ENCODE data around the gene NKAPD1. TPM values are rescaled to one million over a fixed set of nuclear protein-coding genes. Genes with fewer than 3 reads are reported as not detected.

The NKAPD1 gene
- total and polyA plus RNA-seq, 2 donors (not counting 1 experiment from before 2014, with no cell fraction given): 4.5 to 22.8 TPM

DNA sequence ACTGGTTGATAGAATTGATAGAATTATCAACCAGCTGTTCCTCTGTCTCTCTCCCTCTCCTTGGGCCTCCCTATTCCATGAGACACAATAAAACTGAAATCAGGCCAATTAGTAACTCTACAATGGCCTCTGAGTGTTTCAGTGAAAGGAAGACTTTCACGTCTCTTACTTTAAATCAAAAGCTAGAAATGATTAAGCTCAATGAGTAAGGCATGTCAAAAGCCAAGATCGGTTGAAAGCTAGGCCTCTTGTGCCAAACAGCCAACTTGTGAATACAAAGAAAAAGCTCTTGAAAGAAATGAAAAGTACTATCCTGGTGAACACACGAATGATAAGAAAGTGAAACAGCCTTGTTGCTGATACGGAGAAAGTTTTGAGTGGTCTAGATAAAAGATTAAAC lies 16.9 kb upstream of the NKAPD1 start:
- intact Hi-C loops (cut with micrococcal nuclease): no loop called here
- no peak overlapping the region for H3K27ac Mint-ChIP-seq
- H3K36me3 ChIP-seq (replicated peaks in 1 of 2; ENCODE audit: control extremely low read depth in 1 of 2, control insufficient read depth in 1 of 2, extremely low read depth in 1 of 2, insufficient read depth in 2 of 2, low read length in 1 of 2): peaks cover 10 to 49% of the 10 kb centered on the region in 2 experiments

DNA sequence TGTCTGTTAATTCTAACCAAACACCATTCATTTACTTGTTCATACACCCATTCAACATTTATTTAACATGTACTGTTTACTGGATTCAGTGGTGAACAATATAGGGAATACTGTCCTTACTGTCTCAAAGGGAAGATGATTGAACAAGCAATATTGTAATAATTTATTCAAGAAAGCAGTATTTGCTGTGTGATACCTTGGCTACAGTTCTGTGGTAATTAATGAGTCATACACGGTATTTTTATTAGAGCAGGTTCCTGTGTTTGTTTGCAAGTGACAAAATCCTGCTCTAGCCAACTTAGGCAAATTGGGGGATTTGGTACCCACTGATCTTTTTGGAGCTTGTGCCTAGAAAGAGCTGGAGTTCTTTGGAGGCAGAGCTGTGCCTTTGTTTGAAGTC lies 16.0 kb upstream of the NKAPD1 start:
- H3K27ac Mint-ChIP-seq: no peak overlapping the region
- Histone ChIP-seq H3K79me2 (ENCODE audit: control insufficient read depth, insufficient read depth, low read length) (no peaks in the 10 kb centered on the region), H2AFZ (ENCODE audit: insufficient read depth, low read depth, low read length, poor library complexity, severe bottlenecking) (no peak overlapping the region), H3K36me3 (replicated peaks in 1 of 2; ENCODE audit: control extremely low read depth in 1 of 2, control insufficient read depth in 1 of 2, extremely low read depth in 1 of 2, insufficient read depth in 2 of 2, low read length in 1 of 2) (peaks cover 10 to 46% of the 10 kb centered on the region in 2 experiments), H3K4me1 (ENCODE audit: control insufficient read depth in 2 of 2, insufficient read depth in 2 of 2, low read length in 2 of 2) (no peaks in the 10 kb centered on the region), H3K4me3 (ENCODE audit: control extremely low read depth in 1 of 5, extremely low read depth in 1 of 5, insufficient read depth in 1 of 5, low read depth in 2 of 5, low read length in 4 of 5) (no peak overlapping the region), H3K9me3 (ENCODE audit: control extremely low read depth in 1 of 3, control insufficient read depth in 2 of 3, insufficient read depth in 1 of 3, low read length in 2 of 3) (no peaks in the 10 kb centered on the region), H3K27ac (ENCODE audit: low read length in 2 of 2) (no peak overlapping the region), H4K20me1 (ENCODE audit: control insufficient read depth, insufficient read depth, low read length, poor library complexity, severe bottlenecking) (no peaks in the 10 kb centered on the region), H3K27me3 (replicated peaks in 1 of 4; ENCODE audit: control extremely low read depth in 1 of 4, control insufficient read depth in 3 of 4, insufficient read depth in 4 of 4, low read length in 3 of 4) (no peaks in the 10 kb centered on the region), H3K4me2 (replicated peaks; ENCODE audit: low read depth, low read length, poor library complexity, severe bottlenecking) (no peak overlapping the region), H3K9ac (ENCODE audit: low read length) (no peak overlapping the region)
- ATAC-seq (ENCODE audit: low read depth) (no peak), DNase-seq (no peak)
- no peaks in the 10 kb centered on the region for H3K27me3 Mint-ChIP-seq
- ChIA-PET POLR2A (interaction anchor here (0.6 to 0.8 kb wide), 2 partner anchors 374 to 1732 kb away, joined by 4 read pairs; no protein-coding TSS in a partner anchor), CTCF (interaction anchor here (1.6 kb wide), 1 partner anchor 24 kb away, joined by 3 read pairs; no protein-coding TSS in a partner anchor)
- 80% methylated on average over 1 of the region's 1 CpG for WGBS (ENCODE audit: insufficient coverage)
- intact Hi-C loops (cut with micrococcal nuclease): no loop called here
- no peaks in the 10 kb centered on the region for H3K4me1 Mint-ChIP-seq
- H3K4me3 Mint-ChIP-seq: no peak overlapping the region
- no peaks in the 10 kb centered on the region for H3K9me3 Mint-ChIP-seq (ENCODE audit: insufficient read depth)
- TF ChIP-seq EZH2 (IDR thresholded peaks at IDR 0.05; ENCODE audit: borderline replicate concordance, insufficient read depth, low read depth, low read length, poor library complexity, severe bottlenecking): no peak
- TF ChIP-seq, protein P1, sequence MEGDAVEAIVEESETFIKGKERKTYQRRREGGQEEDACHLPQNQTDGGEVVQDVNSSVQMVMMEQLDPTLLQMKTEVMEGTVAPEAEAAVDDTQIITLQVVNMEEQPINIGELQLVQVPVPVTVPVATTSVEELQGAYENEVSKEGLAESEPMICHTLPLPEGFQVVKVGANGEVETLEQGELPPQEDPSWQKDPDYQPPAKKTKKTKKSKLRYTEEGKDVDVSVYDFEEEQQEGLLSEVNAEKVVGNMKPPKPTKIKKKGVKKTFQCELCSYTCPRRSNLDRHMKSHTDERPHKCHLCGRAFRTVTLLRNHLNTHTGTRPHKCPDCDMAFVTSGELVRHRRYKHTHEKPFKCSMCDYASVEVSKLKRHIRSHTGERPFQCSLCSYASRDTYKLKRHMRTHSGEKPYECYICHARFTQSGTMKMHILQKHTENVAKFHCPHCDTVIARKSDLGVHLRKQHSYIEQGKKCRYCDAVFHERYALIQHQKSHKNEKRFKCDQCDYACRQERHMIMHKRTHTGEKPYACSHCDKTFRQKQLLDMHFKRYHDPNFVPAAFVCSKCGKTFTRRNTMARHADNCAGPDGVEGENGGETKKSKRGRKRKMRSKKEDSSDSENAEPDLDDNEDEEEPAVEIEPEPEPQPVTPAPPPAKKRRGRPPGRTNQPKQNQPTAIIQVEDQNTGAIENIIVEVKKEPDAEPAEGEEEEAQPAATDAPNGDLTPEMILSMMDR (IDR thresholded peaks at IDR 0.05): no peak

More for the DNA sequence above, 16.9 kb upstream of the NKAPD1 start:
- H3K9me3 Mint-ChIP-seq (ENCODE audit: insufficient read depth): no peaks in the 10 kb centered on the region
- no peak for TF ChIP-seq EZH2 (IDR thresholded peaks at IDR 0.05; ENCODE audit: borderline replicate concordance, insufficient read depth, low read depth, low read length, poor library complexity, severe bottlenecking)
- TF ChIP-seq, protein P1 (IDR thresholded peaks at IDR 0.05): no peak
- no peak for DNase-seq
- no peaks in the 10 kb centered on the region for H3K27me3 Mint-ChIP-seq
- POLR2A ChIA-PET: no interaction called here
- Histone ChIP-seq H2AFZ (ENCODE audit: insufficient read depth, low read depth, low read length, poor library complexity, severe bottlenecking) (no peak overlapping the region), H3K4me3 (ENCODE audit: control extremely low read depth in 1 of 5, extremely low read depth in 1 of 5, insufficient read depth in 1 of 5, low read depth in 2 of 5, low read length in 4 of 5) (no peak overlapping the region), H3K79me2 (ENCODE audit: control insufficient read depth, insufficient read depth, low read length) (no peaks in the 10 kb centered on the region), H3K9ac (ENCODE audit: low read length) (no peak overlapping the region), H4K20me1 (ENCODE audit: control insufficient read depth, insufficient read depth, low read length, poor library complexity, severe bottlenecking) (no peaks in the 10 kb centered on the region), H3K4me1 (ENCODE audit: control insufficient read depth in 2 of 2, insufficient read depth in 2 of 2, low read length in 2 of 2) (peaks cover 0 to 3% of the 10 kb centered on the region in 2 donors), H3K9me3 (ENCODE audit: control extremely low read depth in 1 of 3, control insufficient read depth in 2 of 3, insufficient read depth in 1 of 3, low read length in 2 of 3) (no peaks in the 10 kb centered on the region), H3K4me2 (replicated peaks; ENCODE audit: low read depth, low read length, poor library complexity, severe bottlenecking) (no peak overlapping the region), H3K27ac (ENCODE audit: low read length in 2 of 2) (no peak overlapping the region), H3K27me3 (replicated peaks in 1 of 4; ENCODE audit: control extremely low read depth in 1 of 4, control insufficient read depth in 3 of 4, insufficient read depth in 4 of 4, low read length in 3 of 4) (no peaks in the 10 kb centered on the region)
- ATAC-seq (ENCODE audit: low read depth): no peak
- no peak overlapping the region for H3K4me3 Mint-ChIP-seq
- CTCF ChIA-PET: interaction anchor here (0.7 to 1.6 kb wide), 2 partner anchors 15 to 25 kb away, joined by 3 read pairs; no protein-coding TSS in a partner anchor
- WGBS (ENCODE audit: insufficient coverage): 64% methylated on average over 1 of the region's 4 CpGs
- peaks cover 4% of the 10 kb centered on the region for H3K4me1 Mint-ChIP-seq
